Common myeloid progenitor, CD34-positive (primary cell): Measurements from ENCODE around the gene MYLK3.
"Not testable (repeated sequence)": the region's sequence is repeated elsewhere in the genome, so short reads cannot be mapped to it uniquely, and the experiment has no call there.

Experiments
- CTCF ChIA-PET: fragments of 350-600 bp; sonication (Branson Sonifier 250); formaldehyde crosslinking; loops from one replicate; lab custom pipeline; 2021; ENCODE audit warnings: antibody characterized with exemption; lab: Charles Lee
- POLR2A ChIA-PET: fragments of 350-600 bp; sonication (Branson Sonifier 250); formaldehyde crosslinking; loops from one replicate; lab custom pipeline; 2021; ENCODE audit warnings: antibody characterized with exemption; lab: Charles Lee
- DNase-seq, 3 donors: peaks; one replicate each; pipeline versions ENCODE4 v3.0.0 to v3.0.0-alpha.2; 2013
- H3K27ac ChIP-seq, 2 experiments: 1 replicate in 1 of 2; 2 replicates in 1 of 2; pipeline ENCODE4 v1.7.0; 2013; ENCODE audit warnings: inconsistent platforms in 2 of 2, low read length in 2 of 2, mild to moderate bottlenecking in 2 of 2, low read depth in 1 of 2, moderate library complexity in 1 of 2; ENCODE audit not compliant: severe bottlenecking in 2 of 2, insufficient read depth in 1 of 2, poor library complexity in 1 of 2
- H3K27me3 ChIP-seq, 5 experiments: replicated peaks in 2 of 5; 1 replicate in 3 of 5; 2 replicates in 2 of 5; pipeline versions ENCODE4 v1.6.1 to v1.7.0; 2013; ENCODE audit warnings: low read length in 4 of 5, mild to moderate bottlenecking in 2 of 5, moderate library complexity in 2 of 5, inconsistent platforms in 1 of 5; ENCODE audit not compliant: insufficient read depth in 5 of 5, control insufficient read depth in 4 of 5
- H3K36me3 ChIP-seq, 4 experiments: 1 replicate in 2 of 4; 2 replicates in 2 of 4; pipeline versions ENCODE4 v1.6.1 to v1.7.0; 2013; ENCODE audit warnings: low read length in 3 of 4, control low read depth in 1 of 4, mild to moderate bottlenecking in 1 of 4; ENCODE audit not compliant: control insufficient read depth in 4 of 4, insufficient read depth in 4 of 4
- H3K4me1 ChIP-seq, 4 experiments: 1 replicate in 3 of 4; 2 replicates in 1 of 4; pipeline versions ENCODE4 v1.6.1 to v1.7.1; 2013; ENCODE audit warnings: low read length in 3 of 4, mild to moderate bottlenecking in 3 of 4, control low read depth in 1 of 4, inconsistent platforms in 1 of 4, moderate library complexity in 1 of 4; ENCODE audit not compliant: control insufficient read depth in 4 of 4, insufficient read depth in 4 of 4; ENCODE audit errors: control extremely low read depth in 1 of 4
- H3K4me3 ChIP-seq, 7 experiments: 1 replicate in 4 of 7; 2 replicates in 3 of 7; pipeline versions ENCODE4 v1.5.1 to v1.7.0; 2013; ENCODE audit warnings: mild to moderate bottlenecking in 7 of 7, low read length in 6 of 7, moderate library complexity in 6 of 7, inconsistent platforms in 2 of 7, low read depth in 2 of 7, control low read depth in 1 of 7; ENCODE audit not compliant: insufficient read depth in 4 of 7, control insufficient read depth in 1 of 7; ENCODE audit errors: extremely low read depth in 1 of 7
- H3K9me3 ChIP-seq, 5 experiments: 1 replicate in 4 of 5; 2 replicates in 1 of 5; pipeline versions ENCODE4 v1.6.1 to v1.7.1; 2013; ENCODE audit warnings: low read length in 4 of 5, mild to moderate bottlenecking in 2 of 5, inconsistent platforms in 1 of 5, low read depth in 1 of 5, moderate library complexity in 1 of 5; ENCODE audit not compliant: control insufficient read depth in 4 of 5, insufficient read depth in 2 of 5; ENCODE audit errors: control extremely low read depth in 1 of 5
- WGBS: methylation state at CpG from one replicate; pipeline ENCODE4 v1.1.5; 2013; ENCODE audit not compliant: insufficient coverage; 5-methylcytosine and 5-hydroxymethylcytosine counted together

The MYLK3 gene

GRCh38 chr16:46688654-46689364 is 59.3 kb downstream of the MYLK3 start, which contains the start of gene VPS35:
VPS35 (minus strand) TSS chr16:46689178; CDS start chr16:46689133, 45 bp downstream.
- Histone ChIP-seq H3K36me3 (peaks cover 0 to 22% (median 1%) of the 10 kb centered on the region in 4 experiments), H3K27ac (peak within 1 kb of the TSS; percentile 94 to 97), H3K27me3 (no peaks in the 10 kb centered on the region), H3K4me1 (peaks cover 18 to 44% (median 35%) of the 10 kb centered on the region in 4 experiments), H3K4me3 (peak within 1 kb of the TSS; percentile 86 to 99 (median 94)), H3K9me3 (no peaks in the 10 kb centered on the region)
- POLR2A ChIA-PET = interaction anchor here (1.4 kb wide), 1 partner anchor 101 kb away, joined by 3 read pairs; no protein-coding TSS in a partner anchor
- CTCF ChIA-PET = no interaction called here
- DNase-seq = peak; percentile 99
- under 1% methylated on average over 50 of the region's 54 CpGs for WGBS

- CTCF ChIA-PET = interaction anchor here (1.0 kb wide), 1 partner anchor 56 kb away, joined by 3 read pairs; no protein-coding TSS in a partner anchor
- POLR2A ChIA-PET = no interaction called here
- Histone ChIP-seq H3K27me3 (no peaks in the 10 kb centered on the region), H3K4me1 (peaks cover 18 to 44% (median 35%) of the 10 kb centered on the region in 4 experiments), H3K36me3 (peaks cover 0 to 18% (median 3%) of the 10 kb centered on the region in 4 experiments), H3K4me3 (peak overlapping the region; percentile 86 to 99 (median 94)), H3K9me3 (no peaks in the 10 kb centered on the region), H3K27ac (peak overlapping the region; percentile 94 to 97)
- peak; percentile 85 to 93 (median 88) for DNase-seq
- 0% methylated on average over 12 of the region's 14 CpGs for WGBS
Measured at GRCh38 chr16:46688101-46688653, 60.0 kb downstream of the MYLK3 start.

GRCh38 chr16:46687486-46687885 is 60.7 kb downstream of the MYLK3 start:
- whole genome bisulfite sequencing = 94% methylated on average over 7 of the region's 9 CpGs
- ChIA-PET CTCF (interaction anchor here (1.0 to 1.8 kb wide), 4 partner anchors 10 to 57 kb away, joined by 3 to 8 read pairs (median 8); no protein-coding TSS in a partner anchor), POLR2A (interaction anchor here (1.4 kb wide), 1 partner anchor 14 kb away, joined by 3 read pairs; no protein-coding TSS in a partner anchor)
- no peak for DNase-seq
- Histone ChIP-seq H3K27me3 (no peaks in the 10 kb centered on the region), H3K4me1 (peaks cover 18 to 44% (median 35%) of the 10 kb centered on the region in 4 experiments), H3K9me3 (no peaks in the 10 kb centered on the region), H3K36me3 (peaks cover 0 to 13% (median 1%) of the 10 kb centered on the region in 4 experiments), H3K4me3 (peak overlapping the region in 6 of 7 experiments; percentile 86 to 98 (median 94)), H3K27ac (peak overlapping the region; percentile 94 to 97)

- ChIA-PET POLR2A (interaction anchor here (1.4 kb wide), 1 partner anchor 14 kb away, joined by 3 read pairs; no protein-coding TSS in a partner anchor), CTCF (interaction anchor here (1.0 to 1.8 kb wide), 5 partner anchors 9 to 57 kb away, joined by 3 to 8 read pairs (median 7); no protein-coding TSS in a partner anchor)
- WGBS = 80% methylated on average over 1 of the region's 5 CpGs
- DNase-seq = no peak
- Histone ChIP-seq H3K36me3 (peaks cover 0 to 14% (median 3%) of the 10 kb centered on the region in 4 experiments), H3K4me1 (peaks cover 18 to 41% (median 34%) of the 10 kb centered on the region in 4 experiments), H3K27ac (peak overlapping the region in 1 of 2 experiments; percentile 97), H3K9me3 (no peaks in the 10 kb centered on the region), H3K4me3 (peak overlapping the region in 4 of 7 experiments; percentile 86 to 98 (median 93)), H3K27me3 (no peaks in the 10 kb centered on the region)
Measured at GRCh38 chr16:46686815-46687473, 61.2 kb downstream of the MYLK3 start.

- DNase-seq, H3K9me3 ChIP-seq, H3K4me1 ChIP-seq, H3K27me3 ChIP-seq, H3K4me3 ChIP-seq, POLR2A ChIA-PET, H3K27ac ChIP-seq: not testable (repeated sequence)
- CTCF ChIA-PET = interaction anchor here (0.8 to 4.1 kb wide), 2 partner anchors 8 to 9 kb away, joined by 3 to 19 read pairs; no protein-coding TSS in a partner anchor
- peaks cover 15 to 32% (median 26%) of the 10 kb centered on the region in 4 experiments for H3K36me3 ChIP-seq
- WGBS = no CpG with 5 or more reads among the region's 2 CpGs
Measured at GRCh38 chr16:46681867-46682266, 66.3 kb downstream of the MYLK3 start.

- H3K9me3 ChIP-seq, H3K27ac ChIP-seq, H3K27me3 ChIP-seq, H3K4me3 ChIP-seq, POLR2A ChIA-PET, DNase-seq, H3K4me1 ChIP-seq: not testable (repeated sequence)
- no CpG with 5 or more reads among the region's 1 CpG for WGBS
- CTCF ChIA-PET = interaction anchor here (0.6 to 3.1 kb wide), 6 partner anchors 9 to 285 kb away, joined by 3 to 9 read pairs (median 5); no protein-coding TSS in a partner anchor
- peaks cover 21 to 61% (median 39%) of the 10 kb centered on the region in 4 experiments for H3K36me3 ChIP-seq
Measured at GRCh38 chr16:46677943-46678342, 70.2 kb downstream of the MYLK3 start.
